NCI-H226 (cell line): ENCODE results near the gene ZNF217.
"Not testable (repeated sequence)": the region's sequence is repeated elsewhere in the genome, so short reads cannot be mapped to it uniquely, and the experiment has no call there.

Experiments used
- DNase-seq: peaks from one replicate; pipeline ENCODE4 v3.0.0-alpha.2; 2015

The ZNF217 gene

GRCh38 chr20:53523615-53524014 lies 70.0 kb downstream of the ZNF217 start:
- not testable (repeated sequence) for DNase-seq

- DNase-seq, result no peak
Observed at GRCh38 chr20:53522696-53523095, 70.9 kb downstream of the ZNF217 start.

GRCh38 chr20:53522026-53522425 lies 71.6 kb downstream of the ZNF217 start:
- DNase-seq, result no peak

DNA sequence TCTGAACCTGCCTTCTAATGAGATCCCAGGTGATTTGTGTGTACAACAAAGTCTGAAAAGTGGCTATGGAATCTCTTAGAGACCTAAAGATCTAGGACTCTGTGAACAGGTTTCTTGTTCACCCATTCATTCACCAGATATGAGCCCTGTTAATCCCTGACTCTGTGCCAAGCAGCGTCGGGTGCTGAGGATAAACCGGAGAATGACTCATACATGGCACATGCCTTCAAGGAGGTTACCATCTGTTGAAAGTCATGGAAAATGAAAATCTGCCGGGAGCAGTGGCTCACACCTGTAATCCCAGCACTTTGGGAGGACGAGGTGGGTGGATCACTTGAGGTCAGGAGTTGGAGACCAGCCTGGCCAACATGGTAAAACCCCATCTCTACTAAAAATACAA lies 72.2 kb downstream of the ZNF217 start:
- DNase-seq, result peak; percentile 64

DNA sequence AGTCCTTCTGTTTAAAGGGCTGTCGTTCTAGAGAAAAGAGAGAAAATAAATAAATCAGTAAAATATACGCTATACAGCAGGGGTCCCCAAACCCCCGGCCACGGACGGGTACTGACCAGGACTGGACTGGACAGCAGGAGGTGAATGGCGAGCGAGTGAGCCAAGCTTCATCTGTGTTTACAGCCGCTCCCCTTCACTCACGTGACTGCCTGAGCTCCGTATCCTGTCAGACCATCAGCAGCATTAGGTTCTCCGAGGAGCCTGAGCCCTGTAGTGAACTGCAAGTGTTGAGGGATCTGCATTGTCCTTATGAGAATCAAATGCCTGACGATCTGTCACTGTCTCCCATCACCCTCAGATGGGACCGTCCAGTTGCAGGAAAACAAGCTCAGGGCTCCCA lies 76.5 kb downstream of the ZNF217 start:
- no peak for DNase-seq
